ENCODE measurements around the gene ASH1L.

The ASH1L gene

GRCh38 chr1:155383406-155383805 lies 179.2 kb downstream of the ASH1L start:
- H3K4me3 ChIP-seq (ENCODE audit: low read depth, low read length): no peak overlapping the region
- no peak for DNase-seq (ENCODE audit: low read depth)
- TF ChIP-seq CTCF (IDR thresholded peaks at IDR 0.05; ENCODE audit: insufficient read depth, low read depth, low read length, missing control alignments): no peak

GRCh38 chr1:155379631-155380090 lies 182.9 kb downstream of the ASH1L start:
- H3K4me3 ChIP-seq (ENCODE audit: low read depth, low read length): no peak overlapping the region
- DNase-seq (ENCODE audit: low read depth): no peak
- TF ChIP-seq CTCF (IDR thresholded peaks at IDR 0.05; ENCODE audit: insufficient read depth, low read depth, low read length, missing control alignments): no peak

GRCh38 chr1:155379180-155379579 lies 183.4 kb downstream of the ASH1L start:
- TF ChIP-seq CTCF (IDR thresholded peaks at IDR 0.05; ENCODE audit: insufficient read depth, low read depth, low read length, missing control alignments): no peak

GRCh38 chr1:155360051-155360450 lies 202.6 kb downstream of the ASH1L start:
- H3K4me3 ChIP-seq (ENCODE audit: low read depth, low read length): no peak overlapping the region
- no peak for DNase-seq (ENCODE audit: low read depth)
- no peak for TF ChIP-seq CTCF (IDR thresholded peaks at IDR 0.05; ENCODE audit: insufficient read depth, low read depth, low read length, missing control alignments)

More at GRCh38 chr1:155379180-155379579, 183.4 kb downstream of the ASH1L start:
- no peak overlapping the region for H3K4me3 ChIP-seq (ENCODE audit: low read depth, low read length)
- DNase-seq (ENCODE audit: low read depth): no peak

- DNase-seq (ENCODE audit: low read depth): no peak
- H3K4me3 ChIP-seq (ENCODE audit: low read depth, low read length): no peak overlapping the region
- no peak for TF ChIP-seq CTCF (IDR thresholded peaks at IDR 0.05; ENCODE audit: insufficient read depth, low read depth, low read length, missing control alignments)
Measured at GRCh38 chr1:155352631-155353030, 210.0 kb downstream of the ASH1L start.

GRCh38 chr1:155342842-155343241 lies 219.8 kb downstream of the ASH1L start:
- no peak for TF ChIP-seq CTCF (IDR thresholded peaks at IDR 0.05; ENCODE audit: insufficient read depth, low read depth, low read length, missing control alignments)
- no peak for DNase-seq (ENCODE audit: low read depth)
- no peak overlapping the region for H3K4me3 ChIP-seq (ENCODE audit: low read depth, low read length)

GRCh38 chr1:155339515-155340097 lies 223.0 kb downstream of the ASH1L start:
- TF ChIP-seq CTCF (IDR thresholded peaks at IDR 0.05; ENCODE audit: insufficient read depth, low read depth, low read length, missing control alignments): no peak
- DNase-seq (ENCODE audit: low read depth): no peak
- H3K4me3 ChIP-seq (ENCODE audit: low read depth, low read length): no peak overlapping the region
